ENCODE measurements around the gene FAM168A.

The FAM168A gene

DNA sequence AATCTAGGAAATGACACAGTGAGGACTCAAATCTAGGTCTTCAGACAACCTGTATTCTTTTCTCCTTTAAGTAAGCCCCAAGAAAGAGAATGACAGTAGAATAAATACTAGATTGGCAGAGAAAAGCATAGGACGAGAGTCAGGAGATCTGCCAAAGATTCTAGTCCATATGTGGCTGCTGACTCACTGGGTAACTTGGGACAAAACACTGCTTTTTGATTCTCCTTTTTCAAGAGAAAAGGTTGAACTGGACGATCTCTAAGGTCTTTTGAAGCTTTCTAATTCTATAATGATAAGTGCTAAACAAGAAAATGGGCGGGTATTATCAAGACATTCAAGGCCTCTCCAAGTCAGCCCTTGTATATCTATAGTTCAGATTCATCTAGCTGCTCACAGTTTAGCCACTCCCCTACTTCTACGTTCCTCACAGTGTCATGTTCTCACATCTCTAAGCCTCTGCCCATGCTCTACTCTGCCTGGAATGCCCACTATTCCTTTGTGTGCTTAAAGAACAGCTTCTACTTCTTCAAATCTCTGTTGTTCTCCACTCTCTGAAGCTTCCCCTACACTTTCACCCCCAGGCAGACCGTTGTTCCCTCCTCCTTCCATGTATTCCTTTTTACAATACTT is 168.7 kb downstream of the FAM168A start:
- TF ChIP-seq Cebpa-rat (IDR thresholded peaks at IDR 0.05), result no peak
- peaks cover 8% of the 10 kb centered on the region for H3K4me1 ChIP-seq
- no peak overlapping the region for H3K27ac ChIP-seq
- H3K9me3 ChIP-seq, result no peaks in the 10 kb centered on the region
- H3K4me3 ChIP-seq, result no peak overlapping the region
- H3K4me2 ChIP-seq, result no peak overlapping the region
- H3K27me3 ChIP-seq, result no peaks in the 10 kb centered on the region
- peaks cover 52% of the 10 kb centered on the region for H3K36me3 ChIP-seq
- peaks cover 11% of the 10 kb centered on the region; the same call in 1 of the 2 replicates for H4K20me1 ChIP-seq
- no peak overlapping the region for H3K9ac ChIP-seq

DNA sequence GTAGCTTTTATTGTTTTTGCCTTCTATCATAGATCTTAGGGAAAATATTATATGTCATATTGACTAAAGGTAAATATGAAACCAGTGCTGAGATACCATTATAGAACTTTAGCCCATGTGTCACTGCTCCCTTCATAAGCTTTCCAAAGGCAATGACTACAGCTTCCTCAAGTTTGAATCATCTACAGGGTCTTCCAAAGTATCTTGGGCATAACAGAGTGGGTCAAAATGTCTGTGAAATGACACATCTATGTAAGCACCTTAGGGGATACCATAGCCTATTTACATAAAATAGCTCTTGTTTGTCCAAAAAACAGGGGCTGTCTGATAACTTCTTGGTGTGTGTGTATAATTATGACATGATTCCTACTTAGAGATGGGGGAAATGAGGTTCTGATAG is 169.2 kb downstream of the FAM168A start:
- Histone ChIP-seq H3K27ac (no peak overlapping the region), H3K9ac (no peak overlapping the region), H3K4me1 (peaks cover 8% of the 10 kb centered on the region), H3K27me3 (no peaks in the 10 kb centered on the region), H3K4me2 (no peak overlapping the region), H3K36me3 (peaks cover 52% of the 10 kb centered on the region), H4K20me1 (peaks cover 13% of the 10 kb centered on the region; the same call in 1 of the 2 replicates), H3K4me3 (no peak overlapping the region), H3K9me3 (no peaks in the 10 kb centered on the region)
- no peak for TF ChIP-seq Cebpa-rat (IDR thresholded peaks at IDR 0.05)

DNA sequence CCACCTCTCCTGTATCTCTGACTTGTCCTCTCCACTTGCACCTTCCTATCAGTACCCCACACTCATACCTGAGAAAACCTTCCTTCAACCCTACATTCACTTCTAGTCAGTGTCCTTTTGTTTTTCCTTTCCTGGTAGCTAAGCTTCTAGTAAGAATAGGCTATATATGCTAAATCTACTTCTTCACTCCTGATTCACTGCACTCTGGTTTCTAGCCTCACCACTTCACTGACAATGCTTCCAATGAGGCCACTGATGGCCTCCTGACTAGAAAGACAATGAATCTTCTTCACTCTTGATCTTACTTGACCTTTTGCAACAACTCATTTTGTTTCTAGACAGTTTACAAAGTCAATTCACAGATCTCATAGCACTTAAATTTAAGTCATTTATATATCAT is 169.7 kb downstream of the FAM168A start:
- H4K20me1 ChIP-seq, result peaks cover 13% of the 10 kb centered on the region; the same call in 1 of the 2 replicates
- no peak overlapping the region for H3K27ac ChIP-seq
- H3K36me3 ChIP-seq, result peaks cover 52% of the 10 kb centered on the region
- peaks cover 8% of the 10 kb centered on the region for H3K4me1 ChIP-seq
- H3K9ac ChIP-seq, result no peak overlapping the region
- H3K9me3 ChIP-seq, result no peaks in the 10 kb centered on the region
- H3K4me2 ChIP-seq, result no peak overlapping the region
- no peak for TF ChIP-seq Cebpa-rat (IDR thresholded peaks at IDR 0.05)
- H3K4me3 ChIP-seq, result no peak overlapping the region
- H3K27me3 ChIP-seq, result no peaks in the 10 kb centered on the region

DNA sequence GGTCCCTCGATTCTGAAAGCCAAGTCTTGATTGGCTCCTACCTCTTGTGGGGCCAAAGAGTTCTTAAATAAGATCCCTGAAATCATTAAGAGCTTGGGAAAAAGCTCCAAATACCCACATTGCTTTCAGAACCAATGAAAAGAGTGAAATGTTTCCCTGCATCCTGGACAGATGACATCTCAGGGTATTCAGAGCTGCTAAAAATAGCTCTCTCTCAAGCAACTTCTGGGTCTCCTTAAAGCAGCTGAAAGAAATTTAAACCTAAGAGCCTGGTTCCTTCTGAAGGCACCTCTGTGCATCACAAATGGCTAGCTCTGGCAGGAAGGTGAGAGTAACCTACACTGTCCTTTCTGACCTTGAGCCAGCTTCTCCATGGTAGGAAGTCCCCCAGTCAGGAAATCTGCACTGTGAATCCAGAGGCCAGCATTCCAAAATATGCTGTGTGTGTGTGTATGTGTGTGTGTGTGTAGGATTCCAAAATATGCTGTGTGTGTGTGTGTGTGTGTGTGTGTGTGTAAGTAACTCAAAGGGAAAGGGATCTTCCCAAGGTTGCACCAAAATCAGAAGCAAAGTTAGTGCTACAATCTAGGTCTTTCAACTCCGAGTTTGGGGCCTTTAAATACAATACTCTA is 171.6 kb downstream of the FAM168A start:
- peaks cover 21% of the 10 kb centered on the region; the same call in 1 of the 2 replicates for H4K20me1 ChIP-seq
- no peak overlapping the region for H3K4me2 ChIP-seq
- no peak for TF ChIP-seq Cebpa-rat (IDR thresholded peaks at IDR 0.05)
- H3K4me3 ChIP-seq, result no peak overlapping the region
- H3K9ac ChIP-seq, result no peak overlapping the region
- H3K4me1 ChIP-seq, result peaks cover 5% of the 10 kb centered on the region
- H3K9me3 ChIP-seq, result no peaks in the 10 kb centered on the region
- no peak overlapping the region for H3K27ac ChIP-seq
- H3K27me3 ChIP-seq, result no peaks in the 10 kb centered on the region
- H3K36me3 ChIP-seq, result peaks cover 48% of the 10 kb centered on the region

DNA sequence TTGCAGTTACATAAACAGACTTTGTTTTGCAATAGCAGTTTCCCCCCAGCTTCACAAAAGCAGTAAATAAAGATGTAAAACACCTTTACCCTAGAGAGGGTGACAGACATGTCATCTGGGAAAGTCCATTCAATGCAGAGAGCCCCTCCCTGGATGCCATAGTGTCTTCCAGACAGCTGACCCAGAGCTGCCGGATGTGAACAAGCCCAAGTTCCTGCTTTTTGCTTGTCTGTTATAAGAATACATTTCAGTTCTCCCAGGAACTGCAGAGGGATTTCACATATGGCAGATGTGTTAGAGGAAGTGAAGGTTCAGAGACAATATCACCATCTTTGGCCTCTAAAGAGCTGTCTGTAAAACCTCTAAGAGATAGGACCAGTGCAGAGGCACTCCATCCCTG is 172.8 kb downstream of the FAM168A start:
- Histone ChIP-seq H3K9ac (no peak overlapping the region), H4K20me1 (peaks cover 21% of the 10 kb centered on the region; the same call in 1 of the 2 replicates), H3K4me2 (no peak overlapping the region), H3K27me3 (no peaks in the 10 kb centered on the region), H3K9me3 (no peaks in the 10 kb centered on the region), H3K36me3 (peaks cover 43% of the 10 kb centered on the region), H3K4me1 (no peaks in the 10 kb centered on the region), H3K27ac (no peak overlapping the region), H3K4me3 (no peak overlapping the region)
- TF ChIP-seq Cebpa-rat (IDR thresholded peaks at IDR 0.05), result no peak

DNA sequence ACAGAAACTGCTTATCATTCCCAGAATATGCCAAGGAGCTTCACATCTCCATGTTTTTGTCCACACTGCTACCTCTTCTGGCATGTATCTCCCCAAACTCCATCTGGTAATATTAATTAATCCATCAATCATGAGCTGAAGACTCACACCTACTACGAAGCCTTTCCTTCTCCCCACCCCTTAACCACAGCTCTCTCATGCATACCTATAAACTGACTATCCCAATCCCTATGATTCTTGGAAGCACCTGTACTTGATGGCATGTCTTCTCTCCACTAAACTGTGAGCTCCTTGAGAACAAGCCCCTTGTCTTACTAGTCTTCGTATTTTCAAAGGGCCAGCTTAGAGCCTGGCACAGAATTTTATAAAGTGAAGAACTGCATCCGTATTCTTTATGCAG is 174.4 kb downstream of the FAM168A start:
- Histone ChIP-seq H3K9me3 (no peaks in the 10 kb centered on the region), H3K36me3 (peaks cover 43% of the 10 kb centered on the region), H3K4me3 (no peak overlapping the region), H3K27ac (no peak overlapping the region), H4K20me1 (peaks cover 21% of the 10 kb centered on the region; the same call in 1 of the 2 replicates), H3K27me3 (no peaks in the 10 kb centered on the region), H3K9ac (no peak overlapping the region), H3K4me1 (no peaks in the 10 kb centered on the region), H3K4me2 (no peak overlapping the region)
- TF ChIP-seq Cebpa-rat (IDR thresholded peaks at IDR 0.05), result no peak

DNA sequence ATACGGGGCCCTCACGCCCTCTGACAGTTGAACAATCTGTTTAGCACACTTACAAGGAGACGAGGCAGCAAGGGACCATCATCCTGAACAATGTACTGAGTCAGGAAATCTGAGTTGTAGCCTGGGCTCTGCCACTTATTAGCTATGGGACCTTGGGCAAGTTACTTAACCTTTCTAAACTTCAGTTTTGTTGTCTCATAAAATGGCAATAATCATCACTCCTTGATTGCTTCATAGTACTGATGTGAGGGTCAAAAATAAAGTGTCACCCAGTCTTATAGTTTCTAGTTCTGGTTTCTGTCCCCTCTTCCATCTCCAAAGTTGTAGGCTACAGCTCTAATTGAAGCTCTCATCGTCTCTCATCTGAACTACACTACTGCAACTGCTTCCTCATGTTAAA is 175.0 kb downstream of the FAM168A start:
- H3K27ac ChIP-seq, result no peak overlapping the region
- H3K27me3 ChIP-seq, result no peaks in the 10 kb centered on the region
- no peak overlapping the region for H3K4me3 ChIP-seq
- no peak for TF ChIP-seq Cebpa-rat (IDR thresholded peaks at IDR 0.05)
- peaks cover 17% of the 10 kb centered on the region; the same call in 1 of the 2 replicates for H4K20me1 ChIP-seq
- H3K9ac ChIP-seq, result no peak overlapping the region
- H3K9me3 ChIP-seq, result no peaks in the 10 kb centered on the region
- no peak overlapping the region for H3K4me2 ChIP-seq
- no peaks in the 10 kb centered on the region for H3K4me1 ChIP-seq
- peaks cover 45% of the 10 kb centered on the region for H3K36me3 ChIP-seq

DNA sequence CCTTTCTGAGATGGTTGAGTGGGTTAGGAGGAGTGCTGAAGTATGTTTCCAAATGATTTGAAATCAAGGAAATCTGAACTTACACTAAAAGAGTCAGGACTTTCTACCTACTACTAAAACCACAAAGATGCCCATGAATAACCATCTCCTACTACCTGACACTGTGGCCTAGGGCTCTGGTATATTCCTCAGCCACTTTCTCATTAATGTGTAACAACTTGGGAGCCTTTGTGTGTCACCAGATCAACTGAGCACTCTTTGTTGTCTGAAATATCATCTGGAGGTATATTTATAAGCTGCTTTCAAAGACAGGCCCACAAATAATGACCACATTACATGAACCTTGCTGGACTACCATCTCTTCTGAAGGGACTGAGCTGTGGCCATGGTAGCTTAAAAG is 177.8 kb downstream of the FAM168A start:
- H3K36me3 ChIP-seq, result peaks cover 49% of the 10 kb centered on the region
- no peaks in the 10 kb centered on the region for H3K9me3 ChIP-seq
- H3K27ac ChIP-seq, result no peak overlapping the region
- H3K4me2 ChIP-seq, result no peak overlapping the region
- H3K4me1 ChIP-seq, result no peaks in the 10 kb centered on the region
- peaks cover 16% of the 10 kb centered on the region for H4K20me1 ChIP-seq
- H3K9ac ChIP-seq, result no peak overlapping the region
- no peaks in the 10 kb centered on the region for H3K27me3 ChIP-seq
- no peak for TF ChIP-seq Cebpa-rat (IDR thresholded peaks at IDR 0.05)
- H3K4me3 ChIP-seq, result no peak overlapping the region

DNA sequence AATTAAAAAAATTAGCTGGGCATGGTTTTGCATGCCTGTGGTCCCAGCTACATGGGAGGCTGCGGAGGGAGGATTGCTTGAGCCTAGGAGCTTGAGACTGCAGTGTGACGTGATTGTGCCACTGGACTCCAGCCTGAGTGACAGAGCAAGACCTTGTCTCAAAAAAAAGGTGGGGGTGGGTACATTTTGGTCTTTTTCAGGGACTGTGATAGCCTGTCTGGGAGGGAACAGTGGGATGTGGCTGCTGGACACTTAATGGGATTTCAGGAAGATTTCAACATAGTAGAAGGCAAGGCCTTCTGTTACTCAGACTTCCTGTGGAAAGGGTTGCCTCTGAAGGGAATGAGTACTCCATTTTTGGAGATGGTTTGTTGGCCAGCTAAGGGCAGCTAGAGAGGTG is 181.1 kb downstream of the FAM168A start:
- Histone ChIP-seq H3K36me3 (peaks cover 70% of the 10 kb centered on the region), H4K20me1 (peaks cover under 1% of the 10 kb centered on the region), H3K9ac (no peak overlapping the region), H3K4me1 (no peaks in the 10 kb centered on the region), H3K9me3 (no peaks in the 10 kb centered on the region), H3K27ac (no peak overlapping the region), H3K4me2 (no peak overlapping the region), H3K4me3 (no peak overlapping the region), H3K27me3 (no peaks in the 10 kb centered on the region)
- no peak for TF ChIP-seq Cebpa-rat (IDR thresholded peaks at IDR 0.05)

DNA sequence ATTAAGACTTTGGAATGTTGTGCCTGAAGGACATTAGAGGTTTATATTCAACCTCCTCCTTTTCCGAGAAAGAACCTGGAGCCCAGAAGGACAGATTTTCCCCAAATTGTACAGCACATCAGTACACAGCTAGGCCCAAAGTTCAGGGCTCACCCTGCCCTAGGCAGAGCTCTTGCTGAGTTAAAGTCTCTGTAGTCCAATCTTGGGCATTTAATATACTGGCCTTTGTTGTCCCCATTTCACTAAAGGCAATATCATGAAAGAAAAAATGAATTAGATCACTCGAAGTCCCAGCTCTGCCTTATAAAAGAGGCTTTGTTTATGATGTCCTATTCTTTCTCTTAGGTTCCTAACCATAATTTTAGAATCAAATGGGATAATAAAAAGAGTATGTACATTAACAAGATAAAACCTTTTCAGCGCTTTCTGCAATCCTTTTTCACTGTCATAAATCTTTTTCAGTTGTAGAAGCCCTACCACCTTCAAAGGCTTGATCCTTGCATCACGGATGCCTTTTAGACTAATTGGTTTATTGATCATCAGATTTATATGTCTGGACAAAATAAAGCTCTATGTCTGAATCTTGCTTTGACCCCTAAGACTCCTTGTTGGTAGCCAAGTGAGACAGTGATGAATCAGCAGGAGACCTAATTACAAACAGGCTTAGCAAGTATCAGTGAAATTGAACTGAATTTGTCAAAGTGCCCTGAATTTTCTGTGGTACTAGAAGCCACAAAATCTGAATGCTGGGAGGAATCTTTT is 181.9 kb downstream of the FAM168A start:
- Histone ChIP-seq H3K4me2 (no peak overlapping the region), H3K9ac (no peak overlapping the region), H3K4me3 (no peak overlapping the region), H3K9me3 (no peaks in the 10 kb centered on the region), H3K36me3 (peaks cover 77% of the 10 kb centered on the region), H4K20me1 (no peaks in the 10 kb centered on the region; the same call in 1 of the 2 replicates), H3K27me3 (no peaks in the 10 kb centered on the region), H3K27ac (no peak overlapping the region), H3K4me1 (no peaks in the 10 kb centered on the region)
- TF ChIP-seq Cebpa-rat (IDR thresholded peaks at IDR 0.05), result no peak

Measured in BLaER1 (cell line).